WERI-Rb-1 (cell line): ENCODE data around the gene PLCE1.
A peak's percentile ranks its signal among the peaks of the same experiment; 100 is the strongest.

Experiments
- DNase-seq: peaks from one replicate; pipeline ENCODE4 v3.0.0-alpha.2; 2020
- H3K27ac ChIP-seq: fragments of 250-450 bp; sonication (Bioruptor Pico); 2 replicates; pipeline ENCODE4 v1.5.1; 2020; ENCODE audit warnings: mild to moderate bottlenecking, moderate library complexity
- H3K27me3 ChIP-seq: fragments of 250-450 bp; sonication (Bioruptor Pico); 2 replicates; pipeline ENCODE4 v1.5.1; 2021; ENCODE audit warnings: mild to moderate bottlenecking, low read depth, moderate library complexity; ENCODE audit not compliant: insufficient read depth, severe bottlenecking
- H3K36me3 ChIP-seq: fragments of 250-450 bp; sonication (Bioruptor Pico); 2 replicates; pipeline ENCODE4 v1.5.1; 2020; ENCODE audit warnings: mild to moderate bottlenecking, moderate library complexity
- H3K4me3 ChIP-seq: 2 replicates; pipeline ENCODE4 v1.5.1; 2011; ENCODE audit warnings: low read depth, mild to moderate bottlenecking, control low read depth, low read length
- H3K9me3 ChIP-seq: fragments of 250-450 bp; sonication (Bioruptor Pico); 2 replicates; pipeline ENCODE4 v1.5.1; 2021; ENCODE audit warnings: mild to moderate bottlenecking, moderate library complexity; ENCODE audit not compliant: severe bottlenecking
- TF ChIP-seq, protein P1 (sequence below): IDR thresholded peaks from 2 replicates; pipeline ENCODE4 v1.5.1; 2011; ENCODE audit warnings: low read depth, mild to moderate bottlenecking, control low read depth, inconsistent platforms, low read length

Gene PLCE1

DNA sequence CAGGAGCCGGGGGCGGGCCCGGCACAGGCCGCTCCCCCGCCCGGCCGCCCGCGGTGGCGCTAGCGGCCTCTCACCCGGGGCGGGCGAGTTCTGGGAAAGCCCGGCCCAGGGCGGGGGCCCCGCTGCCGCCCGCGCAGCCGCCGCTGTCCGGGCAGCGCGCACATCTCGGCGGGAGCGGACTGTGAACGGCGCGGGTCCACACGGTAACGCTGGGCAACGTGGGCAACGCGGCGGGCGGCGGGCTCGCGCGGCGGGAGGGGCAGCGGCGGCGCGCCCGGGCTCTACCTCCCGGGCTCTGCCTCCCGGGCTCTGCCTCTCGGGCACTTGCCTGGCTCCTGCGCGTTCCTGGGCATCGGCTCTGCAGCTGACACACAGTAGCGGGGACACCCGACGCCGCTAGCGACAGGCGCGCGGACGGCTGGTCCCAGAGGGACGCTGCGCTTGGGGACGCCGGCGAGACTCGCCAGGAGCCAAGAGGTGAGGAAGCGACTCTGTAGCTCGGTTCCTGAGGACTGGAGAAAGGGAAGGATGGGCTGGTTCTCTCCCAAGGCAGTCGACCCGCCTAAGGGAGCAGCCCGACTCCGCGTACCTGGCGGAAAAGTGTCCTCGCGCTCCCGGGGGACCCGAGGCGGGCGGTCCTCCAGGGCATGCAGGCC lies at the start of gene PLCE1:
Gene PLCE1 (plus strand): TSS at position 150 of the 656 bp plus-strand sequence. CDS start 37,116 bp downstream, outside the sequence.
- TF ChIP-seq, protein P1, sequence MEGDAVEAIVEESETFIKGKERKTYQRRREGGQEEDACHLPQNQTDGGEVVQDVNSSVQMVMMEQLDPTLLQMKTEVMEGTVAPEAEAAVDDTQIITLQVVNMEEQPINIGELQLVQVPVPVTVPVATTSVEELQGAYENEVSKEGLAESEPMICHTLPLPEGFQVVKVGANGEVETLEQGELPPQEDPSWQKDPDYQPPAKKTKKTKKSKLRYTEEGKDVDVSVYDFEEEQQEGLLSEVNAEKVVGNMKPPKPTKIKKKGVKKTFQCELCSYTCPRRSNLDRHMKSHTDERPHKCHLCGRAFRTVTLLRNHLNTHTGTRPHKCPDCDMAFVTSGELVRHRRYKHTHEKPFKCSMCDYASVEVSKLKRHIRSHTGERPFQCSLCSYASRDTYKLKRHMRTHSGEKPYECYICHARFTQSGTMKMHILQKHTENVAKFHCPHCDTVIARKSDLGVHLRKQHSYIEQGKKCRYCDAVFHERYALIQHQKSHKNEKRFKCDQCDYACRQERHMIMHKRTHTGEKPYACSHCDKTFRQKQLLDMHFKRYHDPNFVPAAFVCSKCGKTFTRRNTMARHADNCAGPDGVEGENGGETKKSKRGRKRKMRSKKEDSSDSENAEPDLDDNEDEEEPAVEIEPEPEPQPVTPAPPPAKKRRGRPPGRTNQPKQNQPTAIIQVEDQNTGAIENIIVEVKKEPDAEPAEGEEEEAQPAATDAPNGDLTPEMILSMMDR = 0 out of 2 replicates have a peak, but pooled peaks have one; percentile 0
- peak within 1 kb of the TSS; percentile 90 for H3K4me3 ChIP-seq
- H3K27me3 ChIP-seq = no peaks in the 10 kb centered on the region
- H3K9me3 ChIP-seq = no peaks in the 10 kb centered on the region
- no peaks in the 10 kb centered on the region for H3K36me3 ChIP-seq
- H3K27ac ChIP-seq = peak within 1 kb of the TSS; percentile 67
- peak; percentile 67 for DNase-seq

DNA sequence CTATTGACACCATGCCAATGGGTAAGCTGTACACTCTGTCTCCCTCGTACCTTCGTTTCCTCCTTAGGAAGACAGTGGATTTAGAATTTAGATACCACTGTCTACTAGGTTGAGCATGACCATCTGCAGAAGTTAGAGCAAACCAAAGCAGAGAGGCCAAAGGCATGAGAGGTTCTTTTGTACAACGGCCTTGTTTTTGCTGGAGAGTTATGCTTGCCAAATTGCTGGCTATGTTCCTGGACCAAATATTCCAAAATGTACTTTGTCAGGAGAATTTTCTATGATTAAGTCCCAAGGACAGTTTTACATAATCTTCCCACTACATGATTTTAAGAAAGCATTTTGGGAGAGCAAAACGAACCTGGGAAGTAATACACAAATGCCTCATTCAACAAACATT lies 47.9 kb upstream of the PLCE1 start:
- Histone ChIP-seq H3K27ac (no peak overlapping the region), H3K36me3 (no peaks in the 10 kb centered on the region), H3K9me3 (no peaks in the 10 kb centered on the region), H3K4me3 (no peak overlapping the region), H3K27me3 (no peaks in the 10 kb centered on the region)
- no peak for DNase-seq
- TF ChIP-seq, protein P1 = no peak

GRCh38 chr10:93947055-93947454 lies 46.7 kb upstream of the PLCE1 start:
- H3K27me3 ChIP-seq = no peaks in the 10 kb centered on the region
- no peak overlapping the region for H3K4me3 ChIP-seq
- H3K27ac ChIP-seq = no peak overlapping the region
- no peaks in the 10 kb centered on the region for H3K36me3 ChIP-seq
- no peak for DNase-seq
- TF ChIP-seq, protein P1 = no peak
- H3K9me3 ChIP-seq = no peaks in the 10 kb centered on the region

DNA sequence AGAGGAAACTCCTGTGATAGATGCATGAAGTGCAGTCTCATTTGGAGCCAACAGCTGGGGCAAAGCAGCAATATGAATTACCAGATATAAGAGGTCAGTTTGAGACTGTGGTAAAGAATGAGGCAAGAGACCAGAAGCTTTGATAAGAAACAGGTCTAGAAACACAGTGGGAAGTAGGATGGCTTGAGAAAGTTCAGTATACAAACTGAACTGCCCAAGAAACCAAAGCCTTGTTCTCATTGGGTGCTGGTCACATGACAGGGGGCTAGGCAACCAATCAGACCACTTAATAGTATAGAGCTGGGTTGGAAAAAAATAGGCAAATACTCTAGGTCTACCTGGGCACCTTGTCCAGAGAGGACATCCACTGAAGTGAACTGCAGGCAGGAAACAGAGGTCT lies 46.2 kb upstream of the PLCE1 start:
- TF ChIP-seq, protein P1 = no peak
- no peak overlapping the region for H3K27ac ChIP-seq

DNA sequence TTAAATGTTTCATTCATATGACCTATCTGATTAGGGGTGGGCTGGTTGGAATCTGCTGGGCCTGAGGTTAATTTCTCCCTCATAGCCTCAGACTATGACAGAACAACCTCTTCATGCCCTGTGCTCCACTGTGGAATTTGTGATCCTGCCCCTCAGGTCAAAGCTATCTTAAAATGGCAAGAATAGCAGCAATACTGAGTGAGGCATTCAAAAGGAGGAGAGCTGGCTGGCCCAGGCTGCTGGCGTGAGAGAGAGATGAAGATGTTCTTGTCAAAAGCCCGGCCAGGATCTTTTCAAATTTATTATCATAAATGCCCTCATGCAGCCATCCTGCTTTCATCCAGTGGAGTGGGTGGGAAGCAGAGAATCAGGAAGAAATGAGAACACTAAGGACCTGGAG lies 41.8 kb upstream of the PLCE1 start:
- H3K9me3 ChIP-seq = no peaks in the 10 kb centered on the region
- TF ChIP-seq, protein P1 = no peak
- no peak overlapping the region for H3K4me3 ChIP-seq

More for the DNA sequence above, 46.2 kb upstream of the PLCE1 start:
- Histone ChIP-seq H3K4me3 (no peak overlapping the region), H3K9me3 (no peaks in the 10 kb centered on the region), H3K36me3 (no peaks in the 10 kb centered on the region), H3K27me3 (no peaks in the 10 kb centered on the region)
- DNase-seq = no peak

DNA sequence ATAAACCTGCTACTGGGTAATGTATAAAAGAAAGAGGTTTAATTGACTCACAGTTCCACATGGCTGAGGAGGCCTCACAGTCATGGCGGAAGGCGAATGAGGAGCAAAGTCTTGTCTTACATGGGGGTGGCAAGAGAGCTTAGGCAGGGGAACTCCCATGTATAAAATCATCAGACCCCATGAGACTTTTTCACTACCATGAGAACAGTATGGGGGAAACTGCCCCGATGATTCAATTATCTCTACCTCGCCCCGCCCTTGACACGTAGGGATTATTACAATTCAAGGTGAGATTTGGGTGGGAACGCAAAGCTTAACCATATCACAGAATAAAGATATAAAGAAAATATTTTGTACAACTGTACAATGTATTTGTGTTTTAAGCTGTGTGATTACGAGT lies 39.4 kb upstream of the PLCE1 start:
- TF ChIP-seq, protein P1 = no peak
- no peaks in the 10 kb centered on the region for H3K9me3 ChIP-seq
- DNase-seq = no peak
- no peaks in the 10 kb centered on the region; the same call in 1 of the 2 replicates for H3K36me3 ChIP-seq
- no peak overlapping the region for H3K27ac ChIP-seq
- H3K4me3 ChIP-seq = no peak overlapping the region
- H3K27me3 ChIP-seq = no peaks in the 10 kb centered on the region

More for the DNA sequence above, 41.8 kb upstream of the PLCE1 start:
- Histone ChIP-seq H3K27ac (no peak overlapping the region), H3K27me3 (no peaks in the 10 kb centered on the region), H3K36me3 (no peaks in the 10 kb centered on the region; the same call in 1 of the 2 replicates)
- no peak for DNase-seq
